Measurements from ENCODE around the gene SLC12A7.
"Not testable (repeated sequence)": the region's sequence is repeated elsewhere in the genome, so short reads cannot be mapped to it uniquely, and the experiment has no call there.

Gene SLC12A7

GRCh38 chr5:1140818-1141189 is 28.9 kb upstream of the SLC12A7 start:
- DNase-seq (ENCODE audit: low read depth), result no peak

- no peak for DNase-seq (ENCODE audit: low read depth)
Observed at GRCh38 chr5:1140171-1140817, 28.4 kb upstream of the SLC12A7 start.

GRCh38 chr5:1139331-1140170 is 27.7 kb upstream of the SLC12A7 start:
- no peak for DNase-seq (ENCODE audit: low read depth)

GRCh38 chr5:1138445-1139245 is 26.8 kb upstream of the SLC12A7 start:
- DNase-seq (ENCODE audit: low read depth), result no peak

GRCh38 chr5:1137567-1138444 is 25.9 kb upstream of the SLC12A7 start:
- no peak for DNase-seq (ENCODE audit: low read depth)

GRCh38 chr5:1136814-1137213 is 25.0 kb upstream of the SLC12A7 start:
- DNase-seq (ENCODE audit: low read depth), result no peak

- no peak for DNase-seq (ENCODE audit: low read depth)
Observed at GRCh38 chr5:1135696-1136525, 24.0 kb upstream of the SLC12A7 start.

GRCh38 chr5:1134478-1134877 is 22.6 kb upstream of the SLC12A7 start:
- no peak for DNase-seq (ENCODE audit: low read depth)

- DNase-seq (ENCODE audit: low read depth), result no peak
Observed at GRCh38 chr5:1133510-1134201, 21.8 kb upstream of the SLC12A7 start.

- no peak for DNase-seq (ENCODE audit: low read depth)
Observed at GRCh38 chr5:1133108-1133507, 21.2 kb upstream of the SLC12A7 start.

- no peak for DNase-seq (ENCODE audit: low read depth)
Observed at GRCh38 chr5:1132570-1132969, 20.7 kb upstream of the SLC12A7 start.

GRCh38 chr5:1131726-1132125 is 19.9 kb upstream of the SLC12A7 start:
- DNase-seq (ENCODE audit: low read depth), result no peak

GRCh38 chr5:1131191-1131621 is 19.3 kb upstream of the SLC12A7 start:
- DNase-seq (ENCODE audit: low read depth), result no peak

- DNase-seq (ENCODE audit: low read depth), result no peak
Observed at GRCh38 chr5:1130218-1130946, 18.5 kb upstream of the SLC12A7 start.

- DNase-seq (ENCODE audit: low read depth), result no peak
Observed at GRCh38 chr5:1129711-1130055, 17.8 kb upstream of the SLC12A7 start.

GRCh38 chr5:1128977-1129710 is 17.3 kb upstream of the SLC12A7 start:
- DNase-seq (ENCODE audit: low read depth), result no peak

- no peak for DNase-seq (ENCODE audit: low read depth)
Observed at GRCh38 chr5:1127959-1128785, 16.3 kb upstream of the SLC12A7 start.

GRCh38 chr5:1125695-1126094 is 13.8 kb upstream of the SLC12A7 start:
- not testable (repeated sequence) for DNase-seq (ENCODE audit: low read depth)
